WTC11 (cell line): ENCODE data around the gene CHD3. TPM values are rescaled to one million over a fixed set of nuclear protein-coding genes. Genes with fewer than 3 reads are reported as not detected.

Source experiments
- ATAC-seq: fragments of 200-7000 bp; cut with Tn5 transposase; 2 replicates; pipeline ENCODE4 v1.10.0; 2021; ENCODE audit warnings: mild to moderate bottlenecking, moderate library complexity
- CTCF ChIA-PET: fragments of 300-600 bp; sonication (Branson Sonifier 250); formaldehyde crosslinking; loops from one replicate; lab custom pipeline; 2021; ENCODE audit warnings: antibody characterized with exemption; lab: Charles Lee
- POLR2A ChIA-PET: fragments of 350-600 bp; sonication (Branson Sonifier 250); formaldehyde crosslinking; loops from one replicate; lab custom pipeline; 2021; ENCODE audit warnings: antibody characterized with exemption; lab: Charles Lee
- DNase-seq: peaks from one replicate; pipeline ENCODE4 v3.0.0; 2021; ENCODE audit warnings: low spot score
- H3K27ac Mint-ChIP-seq: 2 replicates; pipeline ENCODE4 v1.8.0; 2021; ENCODE audit warnings: mixed read lengths
- H3K27me3 Mint-ChIP-seq: 2 replicates; pipeline ENCODE4 v1.8.0; 2021; ENCODE audit warnings: low read depth, mild to moderate bottlenecking, moderate library complexity, mixed read lengths
- H3K36me3 Mint-ChIP-seq: 2 replicates; pipeline ENCODE4 v1.8.0; 2021; ENCODE audit warnings: mixed read lengths
- H3K4me1 Mint-ChIP-seq: 2 replicates; pipeline ENCODE4 v1.8.0; 2022; ENCODE audit warnings: mixed read lengths
- H3K4me3 Mint-ChIP-seq: 2 replicates; pipeline ENCODE4 v1.8.0; 2021; ENCODE audit warnings: mild to moderate bottlenecking, moderate library complexity, mixed read lengths
- H3K9me3 Mint-ChIP-seq: 2 replicates; pipeline ENCODE4 v1.8.0; 2021; ENCODE audit warnings: mixed read lengths
- ATF1 ChIP-seq: sonication (generic); formaldehyde crosslinking; IDR thresholded peaks from 2 replicates; pipeline ENCODE4 v1.8.1; 2023; ENCODE audit warnings: mild to moderate bottlenecking, moderate library complexity, missing genetic modification reagents
- CBFB ChIP-seq: sonication (generic); formaldehyde crosslinking; IDR thresholded peaks from 2 replicates; pipeline ENCODE4 v1.8.1; 2022; ENCODE audit warnings: mild to moderate bottlenecking, low read depth, missing genetic modification reagents
- CREB1 ChIP-seq: sonication (generic); formaldehyde crosslinking; IDR thresholded peaks from 2 replicates; pipeline ENCODE4 v1.8.0; 2023; ENCODE audit warnings: mild to moderate bottlenecking, missing genetic modification reagents
- E2F4 ChIP-seq: sonication (generic); formaldehyde crosslinking; IDR thresholded peaks from 2 replicates; pipeline ENCODE4 v1.8.1; 2022; ENCODE audit warnings: low read depth, mild to moderate bottlenecking, moderate library complexity, missing genetic modification reagents, borderline replicate concordance
- ETV6 ChIP-seq: sonication (generic); formaldehyde crosslinking; IDR thresholded peaks from 2 replicates; pipeline ENCODE4 v1.8.1; 2022; ENCODE audit warnings: mild to moderate bottlenecking, missing genetic modification reagents
- FOXK1 ChIP-seq: sonication (generic); formaldehyde crosslinking; IDR thresholded peaks from 2 replicates; pipeline ENCODE4 v1.8.0; 2022; ENCODE audit warnings: mild to moderate bottlenecking, moderate library complexity, missing genetic modification reagents
- GRHL2 ChIP-seq: fragments of 250-450 bp; sonication (Bioruptor Pico); IDR thresholded peaks from 2 replicates; pipeline ENCODE4 v1.8.0; 2022; ENCODE audit warnings: mild to moderate bottlenecking, moderate library complexity; ENCODE audit not compliant: insufficient replicate concordance, severe bottlenecking
- HMGA2 ChIP-seq: fragments of 250-450 bp; sonication (Bioruptor Pico); IDR thresholded peaks from 2 replicates; pipeline ENCODE4 v1.4.0; 2021; ENCODE audit warnings: mild to moderate bottlenecking, moderate library complexity
- HMGXB4 ChIP-seq: sonication (generic); formaldehyde crosslinking; IDR thresholded peaks from 2 replicates; pipeline ENCODE4 v1.8.1; 2023; ENCODE audit warnings: mild to moderate bottlenecking, moderate library complexity, missing genetic modification reagents
- KAT7 ChIP-seq: sonication (generic); formaldehyde crosslinking; IDR thresholded peaks from 2 replicates; pipeline ENCODE4 v1.8.1; 2023; ENCODE audit warnings: missing genetic modification reagents, mild to moderate bottlenecking, borderline replicate concordance
- NR1H2 ChIP-seq: sonication (generic); formaldehyde crosslinking; IDR thresholded peaks from 2 replicates; pipeline ENCODE4 v1.9.0; 2021; ENCODE audit warnings: mild to moderate bottlenecking, moderate library complexity, missing genetic modification reagents
- NR3C1 ChIP-seq: sonication (generic); formaldehyde crosslinking; conservative IDR thresholded peaks from 2 replicates; pipeline ENCODE4 v1.8.1; 2023; ENCODE audit warnings: low read depth, mild to moderate bottlenecking, missing genetic modification reagents
- PRRX2 ChIP-seq: fragments of 250-450 bp; sonication (Bioruptor Pico); IDR thresholded peaks from 2 replicates; pipeline ENCODE4 v1.8.0; 2021; ENCODE audit warnings: mild to moderate bottlenecking
- RELA ChIP-seq: sonication (generic); formaldehyde crosslinking; IDR thresholded peaks from 2 replicates; pipeline ENCODE4 v1.8.1; 2022; ENCODE audit warnings: missing genetic modification reagents, mild to moderate bottlenecking, borderline replicate concordance
- RORB ChIP-seq: fragments of 250-450 bp; sonication (Bioruptor Pico); IDR thresholded peaks from 2 replicates; pipeline ENCODE4 v1.9.0; 2021; ENCODE audit warnings: mild to moderate bottlenecking
- SP1 ChIP-seq: sonication (generic); formaldehyde crosslinking; conservative IDR thresholded peaks from 2 replicates; pipeline ENCODE4 v1.8.1; 2022; ENCODE audit warnings: missing genetic modification reagents
- TEAD1 ChIP-seq: sonication (generic); formaldehyde crosslinking; IDR thresholded peaks from 2 replicates; pipeline ENCODE4 v1.8.0; 2022; ENCODE audit warnings: mild to moderate bottlenecking, missing genetic modification reagents
- TP53 ChIP-seq: sonication (generic); formaldehyde crosslinking; IDR thresholded peaks from 2 replicates; pipeline ENCODE4 v1.8.1; 2023; ENCODE audit warnings: mild to moderate bottlenecking, missing genetic modification reagents
- USF2 ChIP-seq: sonication (generic); formaldehyde crosslinking; IDR thresholded peaks from 2 replicates; pipeline ENCODE4 v1.8.1; 2023; ENCODE audit warnings: mild to moderate bottlenecking, missing genetic modification reagents, moderate library complexity
- ZNF138 ChIP-seq: sonication (generic); formaldehyde crosslinking; conservative IDR thresholded peaks from 2 replicates; pipeline ENCODE4 v1.8.1; 2022; ENCODE audit warnings: mild to moderate bottlenecking, moderate library complexity, missing genetic modification reagents
- ZNF219 ChIP-seq: sonication (generic); formaldehyde crosslinking; IDR thresholded peaks from 2 replicates; pipeline ENCODE4 v1.8.0; 2023; ENCODE audit warnings: missing genetic modification reagents, mild to moderate bottlenecking, borderline replicate concordance
- ZNF396 ChIP-seq: fragments of 250-450 bp; sonication (Bioruptor Pico); IDR thresholded peaks from 2 replicates; pipeline ENCODE4 v1.8.0; 2021; ENCODE audit warnings: mild to moderate bottlenecking, moderate library complexity, borderline replicate concordance
- ZNF532 ChIP-seq: fragments of 250-450 bp; sonication (Bioruptor Pico); IDR thresholded peaks from 2 replicates; pipeline ENCODE4 v1.9.0; 2021; ENCODE audit warnings: mild to moderate bottlenecking, borderline replicate concordance
- total RNA-seq: library from RNA; stranded (reverse); gene quantifications from 3 replicates; pipeline ENCODE4 v1.2.3, GENCODE V29; 2021

CHD3 gene
- total RNA-seq, 1 experiment from 2014 or later = 39.5 TPM

GRCh38 chr17:7916808-7917207 lies 28.2 kb downstream of the CHD3 start (continued):
- TF ChIP-seq ZNF532 (CRISPR knock-in tag) (no peak), PRRX2 (no peak), CREB1 (CRISPR knock-in tag) (no peak), RELA (CRISPR knock-in tag) (no peak), ZNF138 (no peak)
- TF ChIP-seq, all 79 proteins: peak for 0

- no peak overlapping the region for H3K27ac Mint-ChIP-seq
- H3K4me3 Mint-ChIP-seq = peak overlapping the region; percentile 58
- H3K9me3 Mint-ChIP-seq = 0 out of 2 replicates have a peak, but pooled peaks cover 3% of the 10 kb centered on the region
- peak; percentile 23; the same call in 1 of the 2 replicates for TF ChIP-seq USF2 (CRISPR knock-in tag)
- no peak for TF ChIP-seq HMGA2 (CRISPR knock-in tag)
- no peak for TF ChIP-seq E2F4 (CRISPR knock-in tag)
- no peak for TF ChIP-seq CBFB (CRISPR knock-in tag)
- no peak; the same call in 1 of the 2 replicates for TF ChIP-seq TP53
- TF ChIP-seq HMGXB4 (CRISPR knock-in tag) = no peak
- TF ChIP-seq, all 79 proteins: peak for 1
- H3K27me3 Mint-ChIP-seq = peaks cover 94% of the 10 kb centered on the region
- ChIA-PET CTCF (interaction anchor here (0.9 to 1.8 kb wide), 5 partner anchors 9 to 119 kb away, joined by 3 to 7 read pairs (median 3); no protein-coding TSS in a partner anchor), POLR2A (no interaction called here)
- ATAC-seq (no peak), DNase-seq (no peak)
- no peaks in the 10 kb centered on the region for H3K36me3 Mint-ChIP-seq
- H3K4me1 Mint-ChIP-seq = peaks cover 9% of the 10 kb centered on the region
These were observed 33.8 kb downstream of the CHD3 start for GRCh38 chr17:7922269-7922844.

- DNase-seq (peak; percentile 92), ATAC-seq (peak; percentile 84)
- Mint-ChIP-seq H3K27me3 (peaks cover 94% of the 10 kb centered on the region), H3K4me1 (peaks cover 9% of the 10 kb centered on the region), H3K9me3 (0 out of 2 replicates have a peak, but pooled peaks cover 3% of the 10 kb centered on the region), H3K4me3 (peak overlapping the region; percentile 58), H3K36me3 (no peaks in the 10 kb centered on the region), H3K27ac (no peak overlapping the region)
- CTCF ChIA-PET = interaction anchor here (0.8 to 1.8 kb wide), 4 partner anchors 10 to 135 kb away, joined by 3 to 7 read pairs (median 4); no protein-coding TSS in a partner anchor
- POLR2A ChIA-PET = no interaction called here
- no peak for TF ChIP-seq KAT7 (CRISPR knock-in tag)
- TF ChIP-seq RORB (CRISPR knock-in tag) = no peak
- peak; percentile 25; the same call in 1 of the 2 replicates for TF ChIP-seq ETV6 (CRISPR knock-in tag)
- TF ChIP-seq ZNF219 (CRISPR knock-in tag) = no peak
- TF ChIP-seq SP1 = peak; percentile 77; the same call in 1 of the 2 replicates
- TF ChIP-seq HMGA2 (CRISPR knock-in tag) = no peak
- no peak for TF ChIP-seq ZNF396
- peak; percentile 59; the same call in 1 of the 2 replicates for TF ChIP-seq TEAD1 (CRISPR knock-in tag)
- TF ChIP-seq FOXK1 (CRISPR knock-in tag) = peak; percentile 77
- no peak for TF ChIP-seq CREB1 (CRISPR knock-in tag)
- TF ChIP-seq TP53 = no peak
- no peak for TF ChIP-seq ATF1 (CRISPR knock-in tag)
- no peak for TF ChIP-seq GRHL2
- no peak for TF ChIP-seq NR3C1 (CRISPR knock-in tag)
- TF ChIP-seq NR1H2 (CRISPR knock-in tag) = no peak
These were observed 34.4 kb downstream of the CHD3 start for GRCh38 chr17:7922845-7923628.
